Fibroblast of mammary gland (primary cell): ENCODE results near the gene HSPB9.
"Not testable (repeated sequence)": the region's sequence is repeated elsewhere in the genome, so short reads cannot be mapped to it uniquely, and the experiment has no call there.

ENCODE experiments used
- DNase-seq: peaks from one replicate; pipeline ENCODE4 v3.0.0-alpha.2; 2010; ENCODE audit warnings: low read depth
- H3K4me3 ChIP-seq: 2 replicates; pipeline ENCODE4 v1.5.1; 2011; ENCODE audit warnings: low read depth, mild to moderate bottlenecking, low read length, moderate library complexity; ENCODE audit not compliant: control insufficient read depth
- TF ChIP-seq, protein P1 (sequence below): conservative IDR thresholded peaks from 2 replicates; pipeline ENCODE4 v1.5.1; 2011; ENCODE audit warnings: low read depth, low read length, inconsistent platforms; ENCODE audit not compliant: control insufficient read depth, insufficient read depth

HSPB9 gene

DNA sequence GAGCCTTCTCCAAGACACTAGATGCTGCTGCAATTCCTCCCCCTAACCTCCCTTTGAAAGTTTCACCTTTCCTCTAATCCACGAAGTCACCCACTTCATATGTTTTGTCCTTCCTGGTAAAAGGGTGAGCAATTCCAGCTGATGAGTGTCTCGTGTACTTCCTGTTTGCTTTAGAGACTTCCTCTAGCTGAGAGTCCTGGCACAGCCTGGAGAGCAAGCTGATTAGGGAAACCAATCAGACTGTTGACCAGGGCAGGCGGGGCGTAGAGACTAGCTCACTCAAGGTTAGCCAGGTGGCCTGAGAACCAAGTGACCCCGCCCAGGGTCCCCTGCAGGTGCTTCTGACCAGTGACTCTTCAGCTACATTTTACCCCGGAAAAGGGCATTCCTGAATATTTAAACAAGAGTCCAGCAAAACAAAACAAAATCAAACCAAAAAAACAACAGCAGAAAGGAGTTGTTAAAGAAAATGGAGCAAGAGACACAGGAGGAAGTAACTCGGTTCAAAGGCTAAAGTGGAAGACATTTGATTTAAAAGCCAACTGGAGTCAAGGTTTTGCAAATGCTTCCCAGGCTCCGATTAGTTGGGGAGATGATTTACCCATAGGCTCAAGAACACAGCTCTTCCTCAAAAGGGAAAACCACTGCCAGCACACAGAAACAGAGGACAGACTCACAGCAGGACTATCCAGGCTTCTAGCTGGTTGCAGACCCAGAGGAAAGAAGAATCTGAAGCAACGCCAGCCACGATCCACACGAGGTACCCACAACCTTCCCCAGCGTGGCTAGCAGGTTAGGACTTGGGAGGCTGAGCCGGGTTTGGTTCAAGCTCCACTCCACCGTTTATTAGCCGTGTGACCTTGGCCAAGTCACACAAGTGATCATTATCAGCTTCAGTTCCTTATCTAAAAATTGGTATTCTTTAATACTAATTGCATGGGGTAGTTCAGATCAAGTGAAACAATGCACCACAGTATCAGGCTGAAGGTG lies 13.4 kb downstream of the HSPB9 start:
- TF ChIP-seq, protein P1, sequence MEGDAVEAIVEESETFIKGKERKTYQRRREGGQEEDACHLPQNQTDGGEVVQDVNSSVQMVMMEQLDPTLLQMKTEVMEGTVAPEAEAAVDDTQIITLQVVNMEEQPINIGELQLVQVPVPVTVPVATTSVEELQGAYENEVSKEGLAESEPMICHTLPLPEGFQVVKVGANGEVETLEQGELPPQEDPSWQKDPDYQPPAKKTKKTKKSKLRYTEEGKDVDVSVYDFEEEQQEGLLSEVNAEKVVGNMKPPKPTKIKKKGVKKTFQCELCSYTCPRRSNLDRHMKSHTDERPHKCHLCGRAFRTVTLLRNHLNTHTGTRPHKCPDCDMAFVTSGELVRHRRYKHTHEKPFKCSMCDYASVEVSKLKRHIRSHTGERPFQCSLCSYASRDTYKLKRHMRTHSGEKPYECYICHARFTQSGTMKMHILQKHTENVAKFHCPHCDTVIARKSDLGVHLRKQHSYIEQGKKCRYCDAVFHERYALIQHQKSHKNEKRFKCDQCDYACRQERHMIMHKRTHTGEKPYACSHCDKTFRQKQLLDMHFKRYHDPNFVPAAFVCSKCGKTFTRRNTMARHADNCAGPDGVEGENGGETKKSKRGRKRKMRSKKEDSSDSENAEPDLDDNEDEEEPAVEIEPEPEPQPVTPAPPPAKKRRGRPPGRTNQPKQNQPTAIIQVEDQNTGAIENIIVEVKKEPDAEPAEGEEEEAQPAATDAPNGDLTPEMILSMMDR, result no peak
- no peak overlapping the region for H3K4me3 ChIP-seq
- peak; percentile 73 for DNase-seq

- DNase-seq, result no peak
- H3K4me3 ChIP-seq, result no peak overlapping the region
- TF ChIP-seq, protein P1, result no peak
Measured at GRCh38 chr17:42136654-42137051, 14.0 kb downstream of the HSPB9 start.

DNA sequence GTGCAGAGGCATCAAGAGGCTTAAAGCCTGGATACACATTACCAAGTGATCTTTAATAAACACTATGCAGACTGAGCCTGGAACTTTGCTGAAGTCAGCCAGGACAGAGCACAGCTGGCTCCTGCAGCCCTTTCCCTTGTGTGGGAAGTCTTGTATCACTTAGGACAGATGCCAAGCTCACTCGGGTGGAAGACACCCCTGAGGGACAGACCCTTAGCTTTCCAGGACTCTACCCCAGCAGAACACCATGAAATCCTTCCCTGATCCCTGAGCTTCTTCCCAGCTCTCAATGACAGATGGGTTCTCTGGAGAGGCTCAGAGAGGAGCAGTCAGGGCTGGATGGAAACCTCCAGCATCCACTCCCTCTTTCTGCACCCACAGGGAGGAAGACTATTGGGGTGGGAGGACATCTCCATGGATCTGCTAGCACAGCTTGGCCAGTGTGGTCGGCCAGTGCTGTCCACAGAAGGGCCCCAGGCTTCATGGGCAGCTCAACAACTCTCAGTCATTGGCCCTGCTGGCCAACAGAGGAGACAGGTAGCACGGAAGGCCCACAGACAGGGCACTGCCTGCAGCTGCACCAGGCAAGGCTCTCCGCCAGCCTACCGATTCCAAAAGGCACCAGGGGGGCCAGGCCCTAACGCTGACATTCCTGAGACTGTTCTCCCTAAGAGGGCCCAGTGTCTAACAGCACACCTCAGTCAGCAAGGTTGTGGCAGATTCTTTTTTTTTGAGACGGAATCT lies 16.3 kb downstream of the HSPB9 start:
- no peak for DNase-seq
- TF ChIP-seq, protein P1, result no peak
- H3K4me3 ChIP-seq, result no peak overlapping the region

GRCh38 chr17:42140690-42141089 lies 18.1 kb downstream of the HSPB9 start:
- DNase-seq, H3K4me3 ChIP-seq: not testable (repeated sequence)

GRCh38 chr17:42141382-42141781 lies 18.8 kb downstream of the HSPB9 start:
- no peak for DNase-seq
- no peak overlapping the region for H3K4me3 ChIP-seq
- TF ChIP-seq, protein P1, result no peak

GRCh38 chr17:42142371-42142896 lies 19.8 kb downstream of the HSPB9 start:
- TF ChIP-seq, protein P1, result no peak
- no peak overlapping the region for H3K4me3 ChIP-seq
- peak; percentile 82 for DNase-seq

DNA sequence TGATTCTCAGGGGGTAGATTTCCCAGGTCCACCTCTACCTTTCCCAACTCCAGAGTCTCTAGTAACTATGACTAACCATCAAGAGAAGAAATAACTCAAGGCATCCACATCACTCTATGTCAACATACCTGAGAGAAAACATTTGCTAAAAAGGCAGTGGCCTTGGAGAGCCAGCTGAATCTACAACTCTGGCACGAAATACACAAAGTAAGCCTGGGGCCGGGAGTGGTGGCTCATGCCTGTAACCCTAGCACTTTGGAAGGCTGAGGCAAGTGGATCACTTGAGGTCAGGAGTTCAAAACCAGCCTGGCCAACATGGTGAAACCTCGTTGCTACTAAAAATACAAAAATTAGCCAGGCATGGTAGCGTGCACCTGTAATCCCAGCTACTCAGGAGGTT lies 20.5 kb downstream of the HSPB9 start:
- H3K4me3 ChIP-seq, DNase-seq: not testable (repeated sequence)
